Trophoblast cell (in vitro differentiated cells and primary cell): Measurements from ENCODE around the gene ERAP2.

Experiments
- DNase-seq, 2 donors: peaks; one replicate each; pipeline ENCODE4 v3.0.0-alpha.2; 2016
- H2AFZ ChIP-seq: 2 replicates; pipeline ENCODE4 v1.6.1; 2013; ENCODE audit warnings: low read length, moderate library complexity, mild to moderate bottlenecking; ENCODE audit not compliant: insufficient read depth, poor library complexity
- H2AK5ac ChIP-seq: 2 replicates; pipeline ENCODE4 v1.6.1; 2013; ENCODE audit warnings: mild to moderate bottlenecking, low read length
- H2BK120ac ChIP-seq: 2 replicates; pipeline ENCODE4 v1.6.1; 2013; ENCODE audit warnings: low read length, mild to moderate bottlenecking, moderate library complexity; ENCODE audit not compliant: insufficient read depth, poor library complexity
- H2BK12ac ChIP-seq: 2 replicates; pipeline ENCODE4 v1.6.1; 2013; ENCODE audit warnings: mild to moderate bottlenecking, low read length, moderate library complexity
- H2BK5ac ChIP-seq: 2 replicates; pipeline ENCODE4 v1.6.1; 2013; ENCODE audit warnings: low read length, low read depth, moderate library complexity, mild to moderate bottlenecking; ENCODE audit not compliant: poor library complexity
- H3K14ac ChIP-seq: 2 replicates; pipeline ENCODE4 v1.6.1; 2013; ENCODE audit warnings: mild to moderate bottlenecking, low read length
- H3K18ac ChIP-seq: 2 replicates; pipeline ENCODE4 v1.6.1; 2013; ENCODE audit warnings: mild to moderate bottlenecking, low read length
- H3K23ac ChIP-seq: 2 replicates; pipeline ENCODE4 v1.6.1; 2013; ENCODE audit warnings: low read length
- H3K27ac ChIP-seq: 2 replicates; pipeline ENCODE4 v1.5.1; 2013; ENCODE audit warnings: low read depth, mild to moderate bottlenecking, inconsistent platforms, low read length, moderate library complexity
- H3K27me3 ChIP-seq: 2 replicates; pipeline ENCODE4 v1.6.1; 2013; ENCODE audit warnings: inconsistent platforms, mild to moderate bottlenecking, low read length, moderate library complexity; ENCODE audit not compliant: insufficient read depth
- H3K36me3 ChIP-seq, 2 experiments: 1 replicate in 1 of 2; 2 replicates in 1 of 2; pipeline ENCODE4 v1.6.1; 2013; ENCODE audit warnings: low read length in 2 of 2, mild to moderate bottlenecking in 2 of 2, moderate library complexity in 1 of 2; ENCODE audit not compliant: insufficient read depth in 2 of 2, control insufficient read depth in 1 of 2
- H3K4ac ChIP-seq: 2 replicates; pipeline ENCODE4 v1.6.1; 2013; ENCODE audit warnings: low read depth, mild to moderate bottlenecking, low read length, moderate library complexity
- H3K4me1 ChIP-seq, 2 experiments: 1 replicate in 1 of 2; 2 replicates in 1 of 2; pipeline ENCODE4 v1.6.1; 2013; ENCODE audit warnings: low read length in 2 of 2, mild to moderate bottlenecking in 2 of 2, moderate library complexity in 1 of 2; ENCODE audit not compliant: insufficient read depth in 2 of 2, control insufficient read depth in 1 of 2
- H3K4me2 ChIP-seq: 2 replicates; pipeline ENCODE4 v1.6.1; 2013; ENCODE audit warnings: inconsistent platforms, mild to moderate bottlenecking, low read length, moderate library complexity
- H3K4me3 ChIP-seq: 2 replicates; pipeline ENCODE4 v1.5.1; 2013; ENCODE audit warnings: mild to moderate bottlenecking, low read depth, low read length, inconsistent platforms
- H3K79me1 ChIP-seq: one replicate; pipeline ENCODE4 v1.6.1; 2013; ENCODE audit warnings: low read length
- H3K79me2 ChIP-seq: 2 replicates; pipeline ENCODE4 v1.6.1; 2013; ENCODE audit warnings: low read length, mild to moderate bottlenecking; ENCODE audit not compliant: control insufficient read depth, insufficient read depth, poor library complexity
- H3K9ac ChIP-seq: 2 replicates; pipeline ENCODE4 v1.6.1; 2013; ENCODE audit warnings: mild to moderate bottlenecking, low read length
- H3K9me3 ChIP-seq: 2 replicates; pipeline ENCODE4 v1.6.1; 2013; ENCODE audit warnings: low read depth, mild to moderate bottlenecking, control low read depth, inconsistent platforms, low read length; ENCODE audit not compliant: insufficient read depth
- H4K12ac ChIP-seq: 2 replicates; pipeline ENCODE4 v1.6.1; 2013; ENCODE audit warnings: low read depth, mild to moderate bottlenecking, low read length, moderate library complexity
- H4K8ac ChIP-seq: 2 replicates; pipeline ENCODE4 v1.6.1; 2013; ENCODE audit warnings: low read depth, mild to moderate bottlenecking, low read length, moderate library complexity
- H4K91ac ChIP-seq: one replicate; pipeline ENCODE4 v1.6.1; 2013; ENCODE audit warnings: low read depth, mild to moderate bottlenecking, low read length, moderate library complexity
- WGBS: extraction: QIAGEN DNeasy Blood & Tissue Kit; methylation state at CpG from one replicate; pipeline ENCODE4 v1.1.7; 2013; ENCODE audit warnings: missing lambda C conversion rate; ENCODE audit not compliant: insufficient read length, insufficient coverage; ENCODE audit errors: extremely low coverage; 5-methylcytosine and 5-hydroxymethylcytosine counted together

Gene ERAP2

DNA sequence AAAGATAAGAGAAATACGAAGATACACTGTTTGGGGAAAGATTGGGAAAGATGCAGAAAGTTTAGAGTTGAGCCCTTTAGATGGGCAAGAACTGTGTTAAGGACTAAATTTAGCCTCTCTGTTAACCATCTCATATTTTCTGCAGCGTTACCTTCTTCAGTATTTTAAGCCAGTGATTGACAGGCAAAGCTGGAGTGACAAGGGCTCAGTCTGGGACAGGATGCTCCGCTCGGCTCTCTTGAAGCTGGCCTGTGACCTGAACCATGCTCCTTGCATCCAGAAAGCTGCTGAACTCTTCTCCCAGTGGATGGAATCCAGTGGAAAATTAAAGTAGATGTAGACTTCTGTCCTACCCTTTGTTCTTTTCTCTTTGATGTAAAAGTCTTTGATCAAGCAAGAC lies 33.1 kb downstream of the ERAP2 start:
- Histone ChIP-seq H3K23ac (no peak overlapping the region), H3K9ac (no peak overlapping the region), H2BK12ac (no peak overlapping the region), H2BK120ac (no peak overlapping the region), H3K14ac (no peak overlapping the region), H4K91ac (no peak overlapping the region), H4K12ac (no peak overlapping the region), H3K27ac (no peak overlapping the region), H2AK5ac (no peak overlapping the region), H3K27me3 (no peaks in the 10 kb centered on the region), H3K79me2 (no peaks in the 10 kb centered on the region), H3K4me2 (no peak overlapping the region), H4K8ac (no peak overlapping the region), H3K79me1 (no peaks in the 10 kb centered on the region), H3K4ac (no peak overlapping the region), H3K4me1 (no peaks in the 10 kb centered on the region), H3K4me3 (no peak overlapping the region), H3K36me3 (no peaks in the 10 kb centered on the region), H3K9me3 (no peaks in the 10 kb centered on the region), H2BK5ac (no peak overlapping the region), H3K18ac (no peak overlapping the region), H2AFZ (no peak overlapping the region)
- DNase-seq, result no peak
- no CpG with 5 or more reads among the region's 4 CpGs for WGBS

DNA sequence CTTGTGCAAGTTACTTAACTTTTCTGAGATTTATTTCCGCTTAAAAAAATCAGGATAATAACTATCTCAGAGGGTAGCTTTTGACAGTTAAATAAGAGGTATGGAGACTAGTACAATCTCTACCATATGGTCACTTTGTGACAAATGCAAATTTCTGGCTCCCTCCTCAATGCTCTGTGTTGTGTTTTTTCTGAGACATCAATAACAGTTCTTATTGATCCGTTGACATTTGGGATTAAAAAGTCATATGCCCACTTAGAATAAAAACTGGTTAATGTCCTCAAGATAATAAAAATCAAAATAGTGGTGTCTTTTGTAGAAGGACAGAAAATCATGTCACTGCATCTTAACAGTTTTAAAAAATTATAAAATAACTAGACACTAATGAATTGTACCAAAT lies 34.8 kb downstream of the ERAP2 start:
- no peaks in the 10 kb centered on the region for H3K79me2 ChIP-seq
- no peak overlapping the region for H2AFZ ChIP-seq
- H3K36me3 ChIP-seq, result no peaks in the 10 kb centered on the region
- no peaks in the 10 kb centered on the region for H3K79me1 ChIP-seq
- H3K9ac ChIP-seq, result no peak overlapping the region
- no peak overlapping the region for H3K23ac ChIP-seq
- no peaks in the 10 kb centered on the region for H3K27me3 ChIP-seq
- H3K18ac ChIP-seq, result no peak overlapping the region
- no peak overlapping the region for H2BK5ac ChIP-seq
- H4K8ac ChIP-seq, result no peak overlapping the region
- H3K4ac ChIP-seq, result no peak overlapping the region
- H3K14ac ChIP-seq, result no peak overlapping the region
- H4K12ac ChIP-seq, result no peak overlapping the region
- H2BK12ac ChIP-seq, result no peak overlapping the region
- no peak for DNase-seq
- H3K4me3 ChIP-seq, result no peak overlapping the region
- H3K9me3 ChIP-seq, result no peaks in the 10 kb centered on the region
- WGBS, result no CpG with 5 or more reads among the region's 2 CpGs
- no peak overlapping the region for H4K91ac ChIP-seq
- H3K27ac ChIP-seq, result no peak overlapping the region
- H3K4me2 ChIP-seq, result no peak overlapping the region
- H2AK5ac ChIP-seq, result no peak overlapping the region
- no peaks in the 10 kb centered on the region for H3K4me1 ChIP-seq
- H2BK120ac ChIP-seq, result no peak overlapping the region

DNA sequence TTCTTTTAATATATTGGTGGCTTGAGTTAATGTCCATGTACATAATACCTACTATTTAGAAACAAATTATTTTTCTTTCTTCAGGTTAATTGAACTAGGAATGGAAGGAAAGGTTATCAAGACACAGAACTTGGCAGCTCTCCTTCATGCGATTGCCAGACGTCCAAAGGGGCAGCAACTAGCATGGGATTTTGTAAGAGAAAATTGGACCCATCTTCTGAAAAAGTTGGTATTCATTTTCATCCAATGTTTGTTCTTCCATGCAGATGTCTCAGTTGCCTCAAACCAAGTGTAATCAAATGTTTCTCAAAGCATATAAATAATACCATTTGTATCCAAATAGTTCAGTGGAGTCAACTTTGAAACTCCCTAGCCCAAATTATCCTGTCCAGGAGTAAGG lies 36.9 kb downstream of the ERAP2 start:
- Histone ChIP-seq H3K36me3 (no peaks in the 10 kb centered on the region), H2AFZ (no peak overlapping the region), H3K23ac (no peak overlapping the region), H3K14ac (no peak overlapping the region), H3K4me1 (no peaks in the 10 kb centered on the region), H4K8ac (no peak overlapping the region), H3K9me3 (no peaks in the 10 kb centered on the region), H3K79me2 (no peaks in the 10 kb centered on the region), H3K27ac (no peak overlapping the region), H3K4me3 (no peak overlapping the region), H3K27me3 (no peaks in the 10 kb centered on the region), H3K4ac (no peak overlapping the region), H2BK12ac (no peak overlapping the region), H2BK120ac (no peak overlapping the region), H4K91ac (no peak overlapping the region), H4K12ac (no peak overlapping the region), H3K4me2 (no peak overlapping the region), H3K9ac (no peak overlapping the region), H3K79me1 (no peaks in the 10 kb centered on the region), H2AK5ac (no peak overlapping the region), H2BK5ac (no peak overlapping the region), H3K18ac (no peak overlapping the region)
- DNase-seq, result no peak
- no CpG with 5 or more reads among the region's 2 CpGs for WGBS

DNA sequence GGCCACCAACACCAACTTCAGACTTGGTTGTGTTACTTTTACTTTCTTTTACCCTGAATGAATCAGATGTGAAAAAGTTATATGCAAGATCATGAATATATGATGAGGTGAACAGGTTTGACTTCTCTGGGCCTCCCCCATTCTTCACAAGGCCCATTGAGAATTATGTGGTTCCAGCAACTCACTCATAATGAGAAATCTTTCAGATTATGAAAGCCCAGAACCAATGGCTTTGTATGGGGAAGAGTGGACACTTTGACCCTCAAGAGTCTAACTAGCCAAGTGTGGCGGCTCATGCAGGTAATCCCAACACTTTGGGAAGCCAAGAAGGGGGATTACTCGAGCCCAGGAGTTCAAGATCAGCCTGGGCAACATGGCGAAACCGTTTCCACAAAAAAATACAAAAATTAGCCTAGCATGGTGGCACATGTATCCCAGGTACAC lies 43.5 kb downstream of the ERAP2 start:
- no CpG with 5 or more reads among the region's 4 CpGs for WGBS
- no peak overlapping the region for H2AFZ ChIP-seq
- H3K4me3 ChIP-seq, result no peak overlapping the region
- H4K12ac ChIP-seq, result no peak overlapping the region
- no peak overlapping the region for H3K23ac ChIP-seq
- H2BK120ac ChIP-seq, result no peak overlapping the region
- no peak overlapping the region for H4K8ac ChIP-seq
- DNase-seq, result no peak
- H3K4me1 ChIP-seq, result peaks cover 0 to 2% of the 10 kb centered on the region in 2 experiments
- H2BK12ac ChIP-seq, result no peak overlapping the region
- no peak overlapping the region for H3K4me2 ChIP-seq
- no peak overlapping the region for H4K91ac ChIP-seq
- H3K18ac ChIP-seq, result no peak overlapping the region
- H3K79me2 ChIP-seq, result no peaks in the 10 kb centered on the region
- H3K9ac ChIP-seq, result no peak overlapping the region
- no peak overlapping the region for H3K27ac ChIP-seq
- H2BK5ac ChIP-seq, result no peak overlapping the region
- no peak overlapping the region for H2AK5ac ChIP-seq
- H3K27me3 ChIP-seq, result no peaks in the 10 kb centered on the region
- no peaks in the 10 kb centered on the region for H3K9me3 ChIP-seq
- no peaks in the 10 kb centered on the region for H3K79me1 ChIP-seq
- H3K14ac ChIP-seq, result no peak overlapping the region
- H3K36me3 ChIP-seq, result no peaks in the 10 kb centered on the region
- no peak overlapping the region for H3K4ac ChIP-seq
